Lower leg skin (tissue), 4 donors: Measurements from ENCODE around the gene RBM41. TPM values are rescaled to one million over a fixed set of nuclear protein-coding genes. Genes with fewer than 3 reads are reported as not detected.
"Not testable (repeated sequence)": the region's sequence is repeated elsewhere in the genome, so short reads cannot be mapped to it uniquely, and the experiment has no call there.

Experiments
- DNase-seq, 2 donors: peaks; one replicate each; pipeline ENCODE4 v3.0.0-alpha.2; 2019; ENCODE audit warnings: low spot score in 2 of 2
- H3K4me3 ChIP-seq: fragments of 200-600 bp; sonication (generic); 2 replicates; pipeline ENCODE4 v1.5.1; 2017; ENCODE audit warnings: mild to moderate bottlenecking, low read depth; ENCODE audit not compliant: poor library complexity, severe bottlenecking
- CTCF ChIP-seq, 3 donors: fragments of 450-650 bp; IDR thresholded peaks; one replicate each; pipeline ENCODE4 v1.5.1; 2016; ENCODE audit warnings: antibody characterized with exemption in 3 of 3, mild to moderate bottlenecking in 3 of 3, moderate library complexity in 2 of 3
- POLR2A ChIP-seq, 2 donors: fragments of 450-650 bp; IDR thresholded peaks; one replicate each; pipeline ENCODE4 v1.6.1; 2016 to 2017; ENCODE audit warnings: antibody characterized with exemption in 2 of 2, mild to moderate bottlenecking in 1 of 2, moderate library complexity in 1 of 2
- WGBS, 2 donors: methylation state at CpG; one replicate each; pipeline ENCODE4 v1.1.5; 2018; 5-methylcytosine and 5-hydroxymethylcytosine counted together
- intact Hi-C: fragments of 100-400 bp; cut with DNase I; formaldehyde crosslinking; loops from one replicate; pipeline ENCODE4 v1.15.0; 2023; ENCODE audit warnings: low total_unique reads
- total RNA-seq, 4 donors: library from RNA; depleted of rRNA; stranded (reverse); fragments of >200 nt; gene quantifications; one replicate each; pipeline ENCODE4 v1.1.0, GENCODE V29; 2016

Gene RBM41
- 10 to 100 TPM; 10.5 to 23.5 (median 19.7) TPM for total RNA-seq

DNA sequence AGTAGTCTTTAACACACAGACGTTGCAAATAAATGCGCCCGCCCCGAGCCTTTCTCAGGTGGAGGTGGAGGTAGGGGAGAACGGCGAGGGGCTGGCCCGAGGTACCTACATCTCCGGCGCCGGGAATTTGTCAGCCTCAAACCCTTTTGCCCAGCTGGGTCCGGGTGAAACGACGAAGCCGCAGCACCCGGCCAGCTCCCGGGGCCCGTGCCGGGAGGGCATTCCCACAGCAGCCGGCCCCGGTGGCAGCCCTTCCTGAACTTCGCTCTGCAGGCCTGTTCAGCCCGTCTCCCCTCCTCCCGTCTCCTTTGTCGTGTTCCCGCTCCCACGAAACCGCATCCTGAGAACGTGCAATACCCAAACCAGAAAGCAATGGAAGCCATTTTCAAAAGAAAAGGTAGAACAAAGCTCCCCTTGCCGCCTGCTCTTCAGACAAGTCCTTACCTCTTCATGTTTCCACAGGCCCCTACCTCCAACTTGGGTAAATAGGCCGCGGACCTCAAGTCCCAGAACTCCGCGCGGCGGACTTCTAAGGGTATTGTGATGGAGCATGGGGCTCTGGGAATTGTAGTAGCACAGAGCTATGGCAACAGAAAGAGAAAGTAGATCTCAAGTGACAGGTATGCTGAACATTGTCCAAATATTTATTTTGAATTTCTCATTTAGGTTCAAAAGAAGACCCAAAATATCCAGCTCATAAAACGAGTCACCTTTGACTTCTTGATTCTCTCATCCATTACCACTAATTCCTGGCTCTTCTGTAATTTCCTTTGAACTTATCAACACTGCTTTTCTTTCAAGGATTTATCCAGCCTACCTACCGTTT lies at the start of gene RBM41:
TSS of gene RBM41 (minus strand) at position 501 of the 826 bp plus-strand sequence. CDS start at position 452, 49 bp downstream.
- DNase-seq, result peak; percentile 71 to 91
- peak within 1 kb of the TSS; percentile 50 for H3K4me3 ChIP-seq
- intact Hi-C loops, result no loop called here
- TF ChIP-seq POLR2A (IDR thresholded peaks at IDR 0.05), result no peak
- 3 to 29% methylated on average over 15 to 37 of the region's 37 CpGs for WGBS, 2 donors

- intact Hi-C loops, result loop anchor here (10.0 kb wide), 1 partner anchor 923 kb away; no protein-coding TSS in a partner anchor
- H3K4me3 ChIP-seq, result no peak overlapping the region
- DNase-seq, result no peak
- TF ChIP-seq POLR2A (IDR thresholded peaks at IDR 0.05) (no peak), CTCF (IDR thresholded peaks at IDR 0.05) (no peak)
Measured at GRCh38 chrX:107168257-107168656, 49.6 kb upstream of the RBM41 start.

- TF ChIP-seq POLR2A (IDR thresholded peaks at IDR 0.05) (no peak), CTCF (IDR thresholded peaks at IDR 0.05) (no peak)
- no peak for DNase-seq
- WGBS, 2 donors, result 85 to 92% methylated on average over 3 of the region's 3 CpGs
Measured at GRCh38 chrX:107167163-107167921, 48.7 kb upstream of the RBM41 start.

DNA sequence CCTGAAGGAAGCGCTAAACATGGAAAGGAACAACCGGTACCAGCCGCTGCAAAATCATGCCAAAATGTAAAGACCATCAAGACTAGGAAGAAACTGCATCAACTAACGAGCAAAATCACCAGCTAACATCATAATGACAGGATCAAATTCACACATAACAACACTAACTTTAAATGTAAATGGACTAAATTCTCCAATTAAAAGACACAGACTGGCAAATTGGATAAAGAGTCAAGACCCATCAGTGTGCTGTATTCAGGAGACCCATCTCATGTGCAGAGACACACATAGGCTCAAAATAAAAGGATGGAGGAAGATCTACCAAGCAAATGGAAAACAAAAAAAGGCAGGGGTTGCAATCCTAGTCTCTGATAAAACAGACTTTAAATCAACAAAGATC lies 39.0 kb upstream of the RBM41 start:
- no CpG with 5 or more reads among the region's 4 CpGs for WGBS, 2 donors
- H3K4me3 ChIP-seq, intact Hi-C loops, DNase-seq: not testable (repeated sequence)

More at GRCh38 chrX:107167163-107167921, 48.7 kb upstream of the RBM41 start:
- intact Hi-C loops, result loop anchor here (10.0 kb wide), 1 partner anchor 923 kb away; no protein-coding TSS in a partner anchor
- H3K4me3 ChIP-seq, result no peak overlapping the region

GRCh38 chrX:107155621-107156430 lies 37.2 kb upstream of the RBM41 start:
- intact Hi-C loops, DNase-seq, H3K4me3 ChIP-seq: not testable (repeated sequence)
- 9 to 49% methylated on average over 4 to 30 of the region's 32 CpGs for WGBS, 2 donors

- DNase-seq, result no peak
- intact Hi-C loops, result no loop called here
- 59 to 80% methylated on average over 4 to 6 of the region's 6 CpGs for WGBS, 2 donors
- TF ChIP-seq POLR2A (IDR thresholded peaks at IDR 0.05) (no peak), CTCF (IDR thresholded peaks at IDR 0.05) (no peak)
- no peak overlapping the region for H3K4me3 ChIP-seq
Measured at GRCh38 chrX:107154787-107155620, 36.4 kb upstream of the RBM41 start.
